Urinary bladder (tissue), 4 donors: ENCODE measurements around the gene LRPPRC. TPM values are rescaled to one million over a fixed set of nuclear protein-coding genes. Genes with fewer than 3 reads are reported as not detected.

Experiments used
- DNase-seq: peaks from one replicate; pipeline ENCODE4 v3.0.0-alpha.2; 2015; ENCODE audit errors: extremely low spot score
- H3K27ac ChIP-seq: one replicate; pipeline ENCODE4 v1.5.1; 2013; ENCODE audit warnings: low read depth, mild to moderate bottlenecking, moderate library complexity
- H3K36me3 ChIP-seq: one replicate; pipeline ENCODE4 v1.6.1; 2013; ENCODE audit warnings: mild to moderate bottlenecking, moderate library complexity; ENCODE audit not compliant: insufficient read depth
- H3K4me1 ChIP-seq: one replicate; pipeline ENCODE4 v1.6.1; 2013; ENCODE audit warnings: mild to moderate bottlenecking, moderate library complexity; ENCODE audit not compliant: insufficient read depth
- H3K4me3 ChIP-seq: one replicate; pipeline ENCODE4 v1.5.1; 2013; ENCODE audit warnings: low read depth, low read length
- WGBS: extraction: QIAGEN DNeasy Blood & Tissue Kit; methylation state at CpG from one replicate; pipeline ENCODE4 v1.1.7; 2013; 5-methylcytosine and 5-hydroxymethylcytosine counted together
- polyA plus RNA-seq: library from polyadenylated mRNA; stranded (reverse); fragments of 200-250 nt; gene quantifications from one replicate; pipeline ENCODE4 v1.2.3, GENCODE V29; 2013
- total RNA-seq: library from RNA; depleted of rRNA; stranded (reverse); fragments of >200 nt; gene quantifications from one replicate; pipeline ENCODE4 v1.2.3, GENCODE V29; 2014
- donor health status: healthy with polysubstance abuse.
- donor health status: healthy.

Gene LRPPRC
- total and polyA plus RNA-seq, 2 donors: 41.5 to 87.6 TPM

DNA sequence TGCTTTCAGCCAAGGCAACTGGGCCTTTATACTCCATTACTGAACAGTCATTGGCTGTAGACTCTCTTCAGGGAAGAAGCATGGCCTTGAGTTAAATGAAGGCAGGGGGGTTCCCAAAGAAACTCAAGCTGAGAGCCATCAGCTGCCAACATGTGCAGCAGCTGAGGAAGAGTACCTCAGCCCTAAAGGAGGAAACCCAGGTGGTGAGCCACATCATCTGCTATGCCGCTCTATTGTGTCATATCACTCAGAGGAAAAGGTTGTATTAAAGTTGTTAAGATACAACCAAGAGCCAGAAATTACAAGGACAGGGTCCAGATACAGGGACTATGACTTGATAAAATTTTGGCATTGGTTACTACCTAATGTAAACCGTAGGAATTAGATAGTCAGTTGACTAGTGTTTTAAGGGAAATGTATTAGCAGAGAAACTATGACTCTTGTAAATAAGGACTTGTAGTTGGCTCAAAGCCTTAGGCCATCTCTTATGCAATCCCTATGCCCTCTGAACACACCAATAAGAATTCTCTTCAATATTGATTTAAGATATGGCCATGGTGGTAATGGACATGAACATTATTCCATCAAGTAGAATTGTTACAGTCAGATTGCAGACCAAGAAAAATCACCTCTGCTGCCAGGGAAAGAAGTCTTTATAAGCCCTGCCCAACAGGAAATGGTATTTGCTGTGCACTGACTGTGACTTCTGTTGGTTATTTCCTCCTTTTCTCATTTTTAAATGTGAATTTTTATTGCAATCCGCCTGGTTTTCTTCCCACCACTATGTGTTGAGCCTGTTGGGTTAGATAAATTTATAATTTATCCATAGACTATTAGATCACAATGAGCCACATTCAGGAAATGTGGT, 9.2 kb upstream of the LRPPRC start:
- Histone ChIP-seq H3K27ac (no peak overlapping the region), H3K4me1 (no peaks in the 10 kb centered on the region)
- no peak for DNase-seq

DNA sequence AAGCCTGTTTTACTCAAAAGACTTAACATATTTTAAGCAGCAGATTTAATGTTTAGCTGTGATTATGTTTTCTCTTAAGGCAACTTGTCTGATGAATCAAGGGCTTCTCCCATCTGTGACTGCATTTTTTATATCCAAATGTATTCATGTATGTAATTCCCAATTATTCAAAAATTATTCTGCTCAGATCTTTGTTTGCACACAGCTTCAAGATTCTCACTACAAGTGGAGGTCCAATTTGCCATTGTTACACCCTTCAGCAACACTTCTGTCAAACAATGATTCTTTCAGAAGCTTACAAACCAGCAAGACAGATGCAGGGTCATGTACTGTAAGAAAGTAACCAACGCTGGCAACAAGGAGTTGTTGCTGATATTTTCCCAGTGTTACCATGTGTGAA, 5.9 kb upstream of the LRPPRC start:
- Histone ChIP-seq H3K36me3 (no peaks in the 10 kb centered on the region), H3K4me1 (no peaks in the 10 kb centered on the region), H3K4me3 (no peak overlapping the region), H3K27ac (no peak overlapping the region)
- no peak for DNase-seq
- WGBS: 74% methylated on average over 1 of the region's 1 CpG

More for the DNA sequence above, 9.2 kb upstream of the LRPPRC start:
- Histone ChIP-seq H3K36me3 (no peaks in the 10 kb centered on the region), H3K4me3 (no peak overlapping the region)
- WGBS: 66% methylated on average over 3 of the region's 3 CpGs

DNA sequence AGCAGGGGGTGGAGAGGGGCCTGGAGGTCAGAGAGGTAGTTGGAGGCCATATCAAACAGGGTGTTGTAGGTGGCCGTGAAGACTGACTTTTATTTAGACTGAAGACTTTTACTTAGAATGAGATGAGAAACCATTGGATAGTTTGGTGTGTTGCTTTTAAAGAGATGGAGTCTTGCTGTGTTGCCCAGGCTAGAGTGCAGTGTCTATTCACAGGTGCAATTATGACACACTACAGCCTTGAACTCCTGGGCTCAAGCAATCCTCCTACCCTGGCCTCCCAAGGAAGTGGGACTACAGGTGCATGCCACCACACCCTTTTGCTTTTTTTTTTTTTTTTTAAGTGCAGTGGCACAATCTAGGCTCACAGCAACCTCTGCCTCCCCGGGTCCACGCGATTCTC, 2.5 kb upstream of the LRPPRC start:
- H3K36me3 ChIP-seq: no peaks in the 10 kb centered on the region
- peaks cover 7% of the 10 kb centered on the region for H3K4me1 ChIP-seq
- 91% methylated on average over 4 of the region's 4 CpGs for WGBS
- no peak overlapping the region for H3K27ac ChIP-seq
- no peak for DNase-seq
- H3K4me3 ChIP-seq: no peak overlapping the region

DNA sequence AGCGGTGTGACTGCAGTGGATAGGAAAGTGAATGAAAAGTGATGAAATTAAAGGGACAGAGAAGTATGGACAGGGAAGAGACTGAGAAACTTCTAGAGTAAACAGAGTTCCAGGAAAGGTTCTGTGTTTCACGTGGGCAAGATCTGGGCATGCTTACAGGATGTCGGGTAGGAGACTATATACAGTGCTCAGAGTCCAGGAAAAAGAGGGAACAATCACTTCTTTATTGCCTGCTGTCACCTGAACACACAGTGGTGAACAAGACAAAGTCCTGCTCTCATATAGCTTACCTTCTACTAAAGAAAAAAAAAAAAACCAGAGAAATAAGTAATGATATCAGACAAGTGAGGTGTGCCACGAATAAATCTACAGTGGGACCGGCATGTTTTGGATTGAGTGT, 2.4 kb downstream of the LRPPRC start:
- DNase-seq: no peak
- 78% methylated on average over 5 of the region's 5 CpGs for WGBS
- peaks cover 7% of the 10 kb centered on the region for H3K4me1 ChIP-seq
- H3K36me3 ChIP-seq: no peaks in the 10 kb centered on the region
- no peak overlapping the region for H3K27ac ChIP-seq
- no peak overlapping the region for H3K4me3 ChIP-seq

DNA sequence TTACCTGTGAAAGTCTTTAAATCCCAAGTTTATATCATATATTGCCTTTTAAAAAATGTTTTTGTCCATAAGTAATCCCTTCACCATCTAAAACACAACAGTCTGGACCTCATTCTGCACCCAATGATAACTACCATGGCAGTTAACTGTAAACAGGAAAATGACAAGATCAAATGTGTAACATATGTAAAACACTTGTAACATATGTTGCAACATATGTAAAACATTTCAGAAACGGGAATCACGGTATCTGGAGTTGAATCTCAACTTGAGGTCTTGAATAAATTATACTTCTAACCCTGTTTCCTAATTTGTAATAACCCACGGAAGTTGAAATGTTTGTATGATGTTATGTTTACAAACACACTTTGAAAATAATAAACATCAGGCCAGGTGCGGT, 6.2 kb downstream of the LRPPRC start:
- 66% methylated on average over 4 of the region's 4 CpGs for WGBS
- H3K36me3 ChIP-seq: no peaks in the 10 kb centered on the region

DNA sequence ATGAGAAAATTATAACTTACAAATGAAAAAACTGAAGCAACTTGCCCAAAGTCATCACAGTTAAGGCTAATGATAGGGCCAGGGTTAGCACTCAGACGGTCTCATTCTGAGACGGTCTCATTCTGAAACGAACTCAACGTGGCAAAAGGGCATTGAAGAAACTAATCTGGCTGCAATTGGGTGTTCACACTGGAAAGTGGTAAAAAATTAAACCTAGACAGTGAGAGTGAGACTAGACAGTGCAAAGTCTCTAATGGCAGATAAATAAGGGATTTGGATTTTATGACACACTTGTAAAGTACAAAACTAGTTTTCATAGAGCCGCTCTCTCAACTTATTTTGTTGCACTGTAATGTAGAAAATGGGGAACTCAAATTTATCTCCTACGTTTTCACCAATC, 9.2 kb downstream of the LRPPRC start:
- DNase-seq: no peak
- H3K27ac ChIP-seq: no peak overlapping the region
- no peaks in the 10 kb centered on the region for H3K4me1 ChIP-seq
- 95% methylated on average over 6 of the region's 6 CpGs for WGBS
- H3K36me3 ChIP-seq: no peaks in the 10 kb centered on the region
- no peak overlapping the region for H3K4me3 ChIP-seq

More for the DNA sequence above, 6.2 kb downstream of the LRPPRC start:
- no peak for DNase-seq
- Histone ChIP-seq H3K4me3 (no peak overlapping the region), H3K27ac (no peak overlapping the region), H3K4me1 (peaks cover 5% of the 10 kb centered on the region)

DNA sequence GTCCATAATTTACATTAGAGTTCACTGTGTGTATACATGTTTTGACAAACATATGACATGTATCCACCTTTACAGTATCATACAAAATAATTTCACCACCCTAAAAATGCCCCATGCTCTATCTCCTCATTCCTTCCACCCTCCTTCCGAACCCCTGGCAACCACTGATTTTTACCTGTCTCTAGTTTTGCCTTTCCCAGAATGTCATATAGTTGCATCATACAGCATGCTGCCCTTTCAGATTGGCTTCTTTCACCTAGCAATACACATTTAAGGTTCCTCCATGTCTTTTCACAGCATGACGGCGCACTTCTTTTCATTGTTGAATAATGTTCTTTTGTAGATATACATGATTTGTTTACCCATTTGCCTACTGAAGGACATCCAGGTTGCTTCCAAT, 10.4 kb downstream of the LRPPRC start:
- Histone ChIP-seq H3K4me3 (no peak overlapping the region), H3K36me3 (no peaks in the 10 kb centered on the region)
- no peak for DNase-seq

DNA sequence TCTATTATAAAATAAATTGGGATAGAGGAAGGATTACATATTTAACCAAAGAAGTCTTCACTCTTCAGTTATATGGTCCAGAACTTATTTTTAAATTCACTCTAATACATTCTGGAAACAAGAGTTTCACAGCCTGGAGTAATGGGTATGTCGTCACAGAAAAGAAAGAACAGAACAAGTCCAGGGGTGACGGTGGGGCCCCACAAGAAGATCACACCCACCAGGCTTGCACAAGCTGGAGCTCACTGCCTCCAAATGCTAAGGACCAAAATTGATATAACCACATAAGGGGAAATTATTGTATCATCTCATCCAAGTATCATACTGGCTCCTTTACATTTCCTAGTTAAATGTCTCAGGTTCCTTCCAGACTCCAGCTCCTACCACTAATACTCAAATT, 11.3 kb downstream of the LRPPRC start:
- Histone ChIP-seq H3K4me3 (no peak overlapping the region), H3K27ac (no peak overlapping the region), H3K36me3 (no peaks in the 10 kb centered on the region), H3K4me1 (no peaks in the 10 kb centered on the region)
- 91% methylated on average over 2 of the region's 2 CpGs for WGBS
- no peak for DNase-seq

More for the DNA sequence above, 10.4 kb downstream of the LRPPRC start:
- Histone ChIP-seq H3K4me1 (no peaks in the 10 kb centered on the region), H3K27ac (no peak overlapping the region)
- 98% methylated on average over 3 of the region's 3 CpGs for WGBS

DNA sequence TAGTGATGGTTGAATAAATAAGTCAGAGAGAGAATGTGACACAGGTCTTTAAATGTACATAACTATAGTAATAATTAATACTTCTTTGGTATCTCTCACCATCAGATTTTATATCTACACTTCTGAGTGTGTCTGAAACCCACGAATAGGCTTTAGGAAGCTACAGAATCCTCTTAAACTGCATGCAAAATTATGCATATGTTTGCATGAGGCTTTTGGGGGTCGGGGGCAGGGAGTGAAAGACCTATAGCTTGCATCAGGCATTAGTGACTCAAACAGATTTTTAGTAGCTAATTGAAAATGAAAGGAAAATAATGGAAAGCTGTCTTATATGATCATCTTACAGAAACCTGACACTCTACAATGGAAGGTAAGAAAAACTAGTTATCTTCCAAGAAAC, 14.9 kb downstream of the LRPPRC start:
- 94% methylated on average over 2 of the region's 2 CpGs for WGBS
- Histone ChIP-seq H3K36me3 (no peaks in the 10 kb centered on the region), H3K27ac (no peak overlapping the region), H3K4me1 (no peaks in the 10 kb centered on the region), H3K4me3 (no peak overlapping the region)
- no peak for DNase-seq

DNA sequence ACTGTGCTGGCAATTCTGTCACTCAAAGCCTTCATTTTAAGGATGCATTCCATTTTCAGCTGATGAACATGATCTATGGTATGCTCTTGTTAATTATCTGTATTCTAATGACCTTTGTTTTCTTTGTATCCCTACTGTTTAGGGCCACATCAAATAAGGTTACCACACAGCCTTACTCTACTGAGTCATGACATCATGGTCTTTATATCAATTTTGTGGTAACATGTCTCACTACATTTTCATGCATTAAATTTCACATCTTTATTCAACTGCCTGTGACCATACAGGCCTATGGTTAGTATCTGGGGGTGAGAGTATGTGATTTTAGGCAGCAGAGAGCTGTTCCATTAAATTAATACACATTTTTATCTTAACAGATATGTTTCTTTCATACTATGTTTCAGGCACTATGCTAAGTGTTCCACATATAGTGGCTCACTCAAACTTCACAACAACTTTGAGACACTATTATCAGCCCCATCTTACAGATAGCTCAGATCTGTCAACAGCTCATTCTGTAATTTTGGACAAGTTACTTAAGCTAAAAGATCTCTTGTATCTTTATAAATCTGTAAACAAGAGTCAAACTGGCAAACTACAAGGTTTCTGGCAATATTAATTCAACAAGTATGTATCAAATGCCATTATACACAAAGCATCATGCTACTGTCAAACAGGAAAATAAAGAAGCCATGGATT, 18.0 kb downstream of the LRPPRC start:
- no peaks in the 10 kb centered on the region for H3K36me3 ChIP-seq

DNA sequence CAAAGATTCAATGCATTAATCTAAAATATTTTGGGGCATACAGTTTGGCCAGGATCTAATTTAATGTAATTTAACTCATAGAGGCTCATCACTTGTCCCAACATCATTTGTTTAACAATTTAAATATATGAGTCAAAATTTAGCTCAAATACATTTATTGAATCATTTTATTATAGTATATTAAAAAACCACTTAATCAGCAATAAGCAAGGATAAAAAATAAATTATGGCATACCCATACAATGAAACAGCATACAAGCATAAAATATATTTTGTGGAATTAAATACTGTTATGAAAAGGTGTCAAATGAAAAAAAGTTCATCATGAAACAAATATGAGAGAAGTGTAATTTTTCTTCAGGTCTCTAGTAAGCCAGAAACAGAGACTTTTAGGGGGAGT, 34.9 kb downstream of the LRPPRC start:
- Histone ChIP-seq H3K4me1 (no peaks in the 10 kb centered on the region), H3K4me3 (no peak overlapping the region), H3K36me3 (no peaks in the 10 kb centered on the region), H3K27ac (no peak overlapping the region)
- no peak for DNase-seq

More for the DNA sequence above, 18.0 kb downstream of the LRPPRC start:
- no peaks in the 10 kb centered on the region for H3K4me1 ChIP-seq
- no peak overlapping the region for H3K4me3 ChIP-seq
- no peak for DNase-seq
- H3K27ac ChIP-seq: no peak overlapping the region

DNA sequence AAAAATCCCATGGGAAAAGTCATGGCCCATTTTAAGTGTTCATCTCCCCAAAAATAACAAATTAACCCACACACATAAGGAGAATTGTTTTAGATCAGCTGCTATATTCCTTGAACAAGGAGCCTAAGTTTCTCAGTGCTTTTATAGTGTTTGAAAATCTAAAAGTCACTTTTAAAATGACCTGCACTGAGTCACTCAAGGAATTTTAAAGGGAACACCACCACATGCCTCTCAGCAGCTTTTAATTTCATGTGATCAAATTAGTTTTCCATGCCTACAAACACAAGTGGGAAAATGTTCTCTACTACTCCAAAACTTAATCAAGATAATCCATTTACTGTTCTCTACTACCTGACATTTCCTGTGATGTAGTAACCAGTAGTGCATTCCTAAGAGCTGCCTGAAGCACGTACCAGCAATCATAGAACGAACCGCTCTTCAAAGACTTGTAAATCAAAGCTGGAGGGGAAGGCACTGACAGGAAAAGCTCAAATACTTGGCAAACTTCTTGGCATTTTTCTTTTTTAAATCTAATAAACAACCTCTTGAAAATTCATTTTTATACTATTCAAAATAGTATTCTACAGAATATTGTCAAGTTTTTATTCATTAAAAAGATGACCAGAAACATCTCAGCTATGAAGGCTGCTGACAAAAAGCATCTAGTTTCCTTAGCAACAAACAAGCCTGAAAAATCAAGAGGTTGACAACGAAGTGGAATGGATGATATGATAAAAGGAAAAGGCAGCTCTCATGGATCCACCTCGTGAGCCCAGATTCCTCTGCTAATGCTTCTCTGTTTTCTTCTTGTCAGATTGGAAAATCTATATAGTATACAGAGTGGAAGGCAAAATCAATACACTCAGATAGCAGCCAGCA, 37.2 kb downstream of the LRPPRC start:
- DNase-seq: no peak
- no peak overlapping the region for H3K27ac ChIP-seq
- H3K36me3 ChIP-seq: no peaks in the 10 kb centered on the region
- no peak overlapping the region for H3K4me3 ChIP-seq
- H3K4me1 ChIP-seq: no peaks in the 10 kb centered on the region
- 80% methylated on average over 5 of the region's 5 CpGs for WGBS

DNA sequence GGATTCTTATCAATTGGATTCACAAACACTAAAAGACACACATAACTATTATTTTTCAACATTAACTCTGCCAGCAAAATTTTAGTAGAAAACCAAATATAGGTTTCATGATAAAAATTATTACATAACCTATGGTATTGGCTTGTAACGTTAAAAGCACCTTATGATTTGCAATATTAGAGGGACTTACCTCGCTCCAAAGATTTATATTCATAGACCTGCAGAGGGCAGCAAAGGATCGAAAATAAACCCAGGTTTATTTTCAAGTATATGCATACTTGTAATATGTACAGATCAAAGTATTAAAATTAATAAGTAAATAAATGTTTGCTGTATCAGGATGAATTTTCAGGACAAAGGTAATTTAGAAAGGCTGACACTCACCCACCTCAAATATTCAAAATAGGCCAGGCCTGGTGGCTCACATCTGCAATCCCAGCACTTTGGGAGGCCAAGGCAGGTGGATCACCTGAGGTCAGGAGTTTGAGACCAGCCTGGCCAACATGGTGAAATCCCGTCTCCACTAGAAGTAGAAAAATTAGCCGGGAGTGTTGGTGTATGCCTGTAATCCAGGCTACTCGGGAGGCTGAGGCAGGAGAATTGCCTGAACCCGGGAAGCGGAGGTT, 45.3 kb downstream of the LRPPRC start:
- no peak for DNase-seq
- Histone ChIP-seq H3K4me3 (no peak overlapping the region), H3K27ac (no peak overlapping the region), H3K4me1 (no peaks in the 10 kb centered on the region), H3K36me3 (peaks cover 2% of the 10 kb centered on the region)
- 78% methylated on average over 8 of the region's 8 CpGs for WGBS
